Lower leg skin (tissue), 3 donors: ENCODE measurements around the gene MEIS2.

Source experiments
- CTCF ChIP-seq, 3 donors: fragments of 450-650 bp; IDR thresholded peaks; one replicate each; pipeline ENCODE4 v1.5.1; 2016; ENCODE audit warnings: antibody characterized with exemption in 3 of 3, mild to moderate bottlenecking in 3 of 3, moderate library complexity in 2 of 3
- POLR2A ChIP-seq, 2 donors: fragments of 450-650 bp; IDR thresholded peaks; one replicate each; pipeline ENCODE4 v1.6.1; 2016 to 2017; ENCODE audit warnings: antibody characterized with exemption in 2 of 2, mild to moderate bottlenecking in 1 of 2, moderate library complexity in 1 of 2

GRCh38 chr15:36947035-36947719 is 153.2 kb downstream of the MEIS2 start:
- TF ChIP-seq CTCF (IDR thresholded peaks at IDR 0.05) = no peak
- no peak for TF ChIP-seq POLR2A (IDR thresholded peaks at IDR 0.05)
